ENCODE data around the gene ACTR2. TPM values are rescaled to one million over a fixed set of nuclear protein-coding genes. Genes with fewer than 3 reads are reported as not detected.

ACTR2 gene
- polyA plus RNA-seq, 1 donor from 2014 or later = 118 TPM

DNA sequence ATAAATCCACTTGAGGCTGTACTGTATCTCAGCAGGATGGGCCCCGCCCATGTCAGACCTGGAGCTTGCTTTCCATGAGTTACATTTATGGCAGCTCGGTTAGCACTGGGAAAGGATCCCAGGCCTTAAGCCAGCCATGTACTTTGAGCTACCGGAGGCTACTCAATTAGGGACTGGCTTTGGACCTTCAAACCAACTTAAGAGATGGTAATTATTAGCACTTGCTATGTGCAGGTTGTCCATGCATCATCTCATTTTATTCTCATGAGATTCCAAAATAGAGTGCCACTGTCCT is 64.4 kb downstream of the ACTR2 start:
- no peak overlapping the region for H3K4me2 ChIP-seq (ENCODE audit: low read length)
- H3K27ac ChIP-seq (ENCODE audit: low read length) = no peak overlapping the region
- H3K9me2 ChIP-seq (ENCODE audit: insufficient read depth, low read length) = no peaks in the 10 kb centered on the region
- no peaks in the 10 kb centered on the region for H3F3A ChIP-seq (ENCODE audit: insufficient read depth, low read length, poor library complexity, severe bottlenecking)
- H3K36me3 ChIP-seq (ENCODE audit: insufficient read depth, low read length) = no peaks in the 10 kb centered on the region
- no peak overlapping the region for H3K9ac ChIP-seq (ENCODE audit: low read length)
- H3K9me3 ChIP-seq (ENCODE audit: low read length) = no peaks in the 10 kb centered on the region
- H2AFZ ChIP-seq (ENCODE audit: low read depth, low read length) = no peak overlapping the region
- no peaks in the 10 kb centered on the region for H3K27me3 ChIP-seq (ENCODE audit: insufficient read depth, low read depth, low read length)
- no peaks in the 10 kb centered on the region for H4K20me1 ChIP-seq (ENCODE audit: insufficient read depth)
- H3K79me2 ChIP-seq (replicated peaks; ENCODE audit: insufficient read depth, low read length) = no peaks in the 10 kb centered on the region
- H3K4me3 ChIP-seq (ENCODE audit: low read length) = no peak overlapping the region
- TF ChIP-seq POLR2AphosphoS5 (IDR thresholded peaks at IDR 0.05) = no peak
- no peak for TF ChIP-seq MXI1 (conservative IDR thresholded peaks at IDR 0.05; ENCODE audit: poor library complexity, severe bottlenecking)
- no peak for TF ChIP-seq SMC3 (conservative IDR thresholded peaks at IDR 0.05; ENCODE audit: poor library complexity)
- TF ChIP-seq EP300 (conservative IDR thresholded peaks at IDR 0.05; ENCODE audit: poor library complexity, severe bottlenecking) = no peak
- TF ChIP-seq REST (IDR thresholded peaks at IDR 0.05; ENCODE audit: borderline replicate concordance) = no peak
- TF ChIP-seq EZH2 (IDR thresholded peaks at IDR 0.05; ENCODE audit: borderline replicate concordance, insufficient read depth, low read length, poor library complexity, severe bottlenecking) = no peak
- TF ChIP-seq RAD21 (conservative IDR thresholded peaks at IDR 0.05) = no peak
- TF ChIP-seq CTCF (IDR thresholded peaks at IDR 0.05; ENCODE audit: poor library complexity, severe bottlenecking) = no peak
- no peak for TF ChIP-seq TAF1 (IDR thresholded peaks at IDR 0.05; ENCODE audit: low read depth)

DNA sequence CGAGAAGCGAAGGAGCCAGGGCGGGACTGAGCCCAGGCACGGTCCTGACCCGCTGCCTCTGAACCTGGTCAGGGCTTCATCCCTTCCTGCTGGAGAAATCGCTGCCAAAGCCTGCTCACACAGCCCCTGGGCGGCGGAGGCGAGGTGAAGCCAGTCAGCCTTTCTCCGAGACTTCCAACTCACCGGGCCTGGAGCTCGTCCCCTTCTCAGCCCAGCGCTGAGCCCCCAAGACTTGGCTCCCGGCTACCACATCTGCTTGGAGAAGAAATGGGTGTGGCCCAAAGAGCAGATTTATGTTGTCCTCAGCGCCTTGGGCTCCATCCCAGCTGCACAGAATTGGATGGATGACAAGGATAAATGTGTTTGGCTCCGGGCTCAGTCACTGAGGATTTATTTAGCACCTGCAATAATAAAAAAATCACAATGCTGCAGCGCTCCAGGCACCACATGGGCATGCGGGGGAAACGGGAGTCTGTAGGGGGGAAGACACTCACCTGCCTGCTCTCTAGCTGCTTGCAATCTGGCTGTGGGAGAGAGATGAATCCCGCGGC is 64.9 kb downstream of the ACTR2 start:
- H3K79me2 ChIP-seq (replicated peaks; ENCODE audit: insufficient read depth, low read length) = no peaks in the 10 kb centered on the region
- no peak overlapping the region for H3K9ac ChIP-seq (ENCODE audit: low read length)
- no peaks in the 10 kb centered on the region for H4K20me1 ChIP-seq (ENCODE audit: insufficient read depth)
- no peak overlapping the region for H3K4me2 ChIP-seq (ENCODE audit: low read length)
- H3K36me3 ChIP-seq (ENCODE audit: insufficient read depth, low read length) = no peaks in the 10 kb centered on the region
- no peak overlapping the region for H3K4me3 ChIP-seq (ENCODE audit: low read length)
- TF ChIP-seq SMC3 (conservative IDR thresholded peaks at IDR 0.05; ENCODE audit: poor library complexity) = no peak
- no peak for TF ChIP-seq MXI1 (conservative IDR thresholded peaks at IDR 0.05; ENCODE audit: poor library complexity, severe bottlenecking)
- no peaks in the 10 kb centered on the region for H3K9me2 ChIP-seq (ENCODE audit: insufficient read depth, low read length)
- H3K27me3 ChIP-seq (ENCODE audit: insufficient read depth, low read depth, low read length) = no peaks in the 10 kb centered on the region
- no peaks in the 10 kb centered on the region for H3K9me3 ChIP-seq (ENCODE audit: low read length)
- no peak overlapping the region for H3K27ac ChIP-seq (ENCODE audit: low read length)
- no peak overlapping the region for H2AFZ ChIP-seq (ENCODE audit: low read depth, low read length)
- no peaks in the 10 kb centered on the region for H3F3A ChIP-seq (ENCODE audit: insufficient read depth, low read length, poor library complexity, severe bottlenecking)

DNA sequence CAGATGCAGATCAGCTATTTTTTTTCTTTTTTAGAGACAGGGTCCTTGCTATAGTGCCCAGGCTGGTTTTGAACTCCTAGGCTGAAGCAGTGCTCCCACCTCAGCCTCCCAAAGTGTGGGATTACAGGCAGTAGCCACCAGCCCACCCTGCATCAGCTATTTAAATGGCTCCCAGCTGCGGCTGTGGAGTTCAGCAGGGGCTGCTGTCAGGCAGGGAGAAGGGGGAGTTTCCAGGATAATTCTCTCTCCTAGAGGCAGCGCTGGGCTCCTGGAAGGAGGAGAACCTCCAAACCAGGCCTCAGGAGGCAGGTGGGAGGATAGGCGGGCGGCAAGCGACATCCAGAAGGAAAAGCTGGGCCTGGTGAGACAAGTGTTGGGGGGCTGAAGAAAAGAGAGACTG is 65.7 kb downstream of the ACTR2 start:
- Histone ChIP-seq H3F3A (ENCODE audit: insufficient read depth, low read length, poor library complexity, severe bottlenecking) (no peaks in the 10 kb centered on the region), H3K27me3 (ENCODE audit: insufficient read depth, low read depth, low read length) (no peaks in the 10 kb centered on the region), H4K20me1 (ENCODE audit: insufficient read depth) (no peaks in the 10 kb centered on the region), H3K79me2 (replicated peaks; ENCODE audit: insufficient read depth, low read length) (no peaks in the 10 kb centered on the region), H3K4me3 (ENCODE audit: low read length) (no peak overlapping the region), H3K36me3 (ENCODE audit: insufficient read depth, low read length) (no peaks in the 10 kb centered on the region), H3K9me2 (ENCODE audit: insufficient read depth, low read length) (no peaks in the 10 kb centered on the region), H3K4me2 (ENCODE audit: low read length) (no peak overlapping the region), H3K9ac (ENCODE audit: low read length) (no peak overlapping the region), H2AFZ (ENCODE audit: low read depth, low read length) (no peak overlapping the region), H3K27ac (ENCODE audit: low read length) (no peak overlapping the region), H3K9me3 (ENCODE audit: low read length) (no peaks in the 10 kb centered on the region)
- TF ChIP-seq POLR2AphosphoS5 (IDR thresholded peaks at IDR 0.05) (no peak), RAD21 (conservative IDR thresholded peaks at IDR 0.05) (no peak), MXI1 (conservative IDR thresholded peaks at IDR 0.05; ENCODE audit: poor library complexity, severe bottlenecking) (no peak), TAF1 (IDR thresholded peaks at IDR 0.05; ENCODE audit: low read depth) (no peak), SMC3 (conservative IDR thresholded peaks at IDR 0.05; ENCODE audit: poor library complexity) (no peak), EZH2 (IDR thresholded peaks at IDR 0.05; ENCODE audit: borderline replicate concordance, insufficient read depth, low read length, poor library complexity, severe bottlenecking) (no peak), EP300 (conservative IDR thresholded peaks at IDR 0.05; ENCODE audit: poor library complexity, severe bottlenecking) (no peak), CTCF (IDR thresholded peaks at IDR 0.05; ENCODE audit: poor library complexity, severe bottlenecking) (no peak), REST (IDR thresholded peaks at IDR 0.05; ENCODE audit: borderline replicate concordance) (no peak)
